DND-41 (cell line): ENCODE data around the gene NDUFV2.

ENCODE experiments used
- ATAC-seq: fragments of 200-7000 bp; cut with Tn5 transposase; 3 replicates; pipeline ENCODE4 v1.9.1; 2021; ENCODE audit warnings: low read depth; ENCODE audit not compliant: insufficient read depth
- DNase-seq: peaks from one replicate; pipeline ENCODE4 v3.0.0-alpha.2; 2020
- H2AFZ ChIP-seq: 2 replicates; pipeline ENCODE4 v1.6.0; 2012; ENCODE audit warnings: low read depth, low read length
- H3K27ac ChIP-seq: 2 replicates; pipeline ENCODE4 v1.5.1; 2012; ENCODE audit warnings: low read length, inconsistent platforms
- H3K27me3 ChIP-seq: fragments of 200-600 bp; sonication (generic); 2 replicates; pipeline ENCODE4 v1.6.0; 2012; ENCODE audit warnings: low read length, mild to moderate bottlenecking, inconsistent platforms; ENCODE audit not compliant: insufficient read depth, poor library complexity
- H3K36me3 ChIP-seq: 2 replicates; pipeline ENCODE4 v1.5.1; 2012; ENCODE audit warnings: low read length, inconsistent platforms; ENCODE audit not compliant: insufficient read depth
- H3K4me1 ChIP-seq: 2 replicates; pipeline ENCODE4 v1.5.1; 2012; ENCODE audit warnings: mild to moderate bottlenecking, low read length; ENCODE audit not compliant: insufficient read depth
- H3K4me2 ChIP-seq: 2 replicates; pipeline ENCODE4 v1.6.0; 2012; ENCODE audit warnings: mild to moderate bottlenecking, moderate library complexity, low read length, inconsistent platforms; ENCODE audit not compliant: insufficient read depth
- H3K4me3 ChIP-seq, 2 experiments: fragments of 200-600 bp in 1 of 2; shearing (Covaris generic) in 1 of 2; 2 replicates each; pipeline ENCODE4 v1.5.1; 2012 to 2016; ENCODE audit warnings: inconsistent platforms in 2 of 2, low read length in 2 of 2, mild to moderate bottlenecking in 2 of 2, low read depth in 1 of 2, moderate library complexity in 1 of 2
- H3K79me2 ChIP-seq: 2 replicates; pipeline ENCODE4 v1.6.0; 2012; ENCODE audit warnings: low read length, inconsistent platforms; ENCODE audit not compliant: insufficient read depth
- H3K9ac ChIP-seq: 2 replicates; pipeline ENCODE4 v1.6.0; 2012; ENCODE audit warnings: low read depth, mild to moderate bottlenecking, inconsistent platforms, low read length, moderate library complexity
- H3K9me3 ChIP-seq: 2 replicates; pipeline ENCODE4 v1.5.1; 2012; ENCODE audit warnings: low read length, moderate library complexity, mild to moderate bottlenecking, inconsistent platforms; ENCODE audit not compliant: insufficient read depth, severe bottlenecking
- H4K20me1 ChIP-seq: 2 replicates; pipeline ENCODE4 v1.6.0; 2012; ENCODE audit warnings: low read length; ENCODE audit not compliant: insufficient read depth
- EZH2 ChIP-seq: IDR thresholded peaks from 3 replicates; pipeline ENCODE4 v1.6.1; 2012; ENCODE audit warnings: borderline replicate concordance, low read depth, mild to moderate bottlenecking, moderate library complexity, low read length, inconsistent platforms; ENCODE audit not compliant: severe bottlenecking
- TF ChIP-seq, protein P1 (sequence below): IDR thresholded peaks from 2 replicates; pipeline ENCODE4 v1.5.1; 2012; ENCODE audit warnings: borderline replicate concordance, low read length, moderate library complexity, mild to moderate bottlenecking; ENCODE audit not compliant: poor library complexity, severe bottlenecking; ENCODE audit errors: extremely low read depth

Gene NDUFV2

DNA sequence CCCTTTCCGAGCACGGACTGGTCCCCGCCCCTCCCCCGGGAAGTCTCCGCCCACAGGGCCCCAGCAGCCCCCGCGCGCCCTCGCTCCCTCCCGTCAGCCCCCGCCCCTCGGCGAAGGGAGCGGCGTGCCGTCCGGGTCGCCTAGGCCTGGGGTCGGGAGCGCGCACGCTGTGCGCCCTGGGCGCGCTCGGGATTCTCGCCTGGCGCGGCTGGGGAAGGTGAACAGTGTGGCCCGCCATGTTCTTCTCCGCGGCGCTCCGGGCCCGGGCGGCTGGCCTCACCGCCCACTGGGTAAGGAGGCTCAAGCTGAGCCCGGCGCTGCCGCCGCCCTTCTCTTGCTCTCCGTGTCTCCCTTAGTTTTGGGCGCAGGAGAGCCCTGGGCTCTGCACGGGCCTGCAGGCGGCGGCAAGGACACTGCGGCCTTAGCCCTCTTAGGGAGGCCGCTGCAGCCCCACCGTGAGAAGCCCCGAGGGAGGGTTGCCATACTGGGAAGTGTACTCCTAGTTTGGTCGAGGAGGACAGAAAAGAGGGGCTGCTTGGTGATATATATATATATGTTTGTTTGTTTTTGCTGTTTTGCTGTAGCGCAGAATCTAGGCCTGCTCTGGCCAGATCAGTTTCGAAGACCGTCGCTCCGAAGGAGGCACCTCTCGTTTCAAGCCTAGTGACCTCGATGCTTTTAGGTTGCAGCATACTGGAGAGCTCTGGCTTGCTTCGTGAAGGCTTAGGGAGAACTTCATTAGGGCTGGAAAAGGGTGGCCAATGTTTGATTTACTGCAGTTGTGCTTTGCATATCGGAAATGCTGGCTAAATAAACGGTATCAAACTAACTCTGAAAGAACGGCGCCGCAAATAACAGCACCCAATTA is at the start of gene NDUFV2:
Gene NDUFV2 (plus strand): TSS at position 192 of the 868 bp plus-strand sequence. CDS start 45 bp downstream, at position 237.
- peak within 1 kb of the TSS; percentile 89 to 92 for H3K4me3 ChIP-seq
- no peaks in the 10 kb centered on the region for H3K9me3 ChIP-seq
- H3K9ac ChIP-seq: peak within 1 kb of the TSS; percentile 92
- H3K4me1 ChIP-seq: peaks cover 50% of the 10 kb centered on the region
- TF ChIP-seq, protein P1, sequence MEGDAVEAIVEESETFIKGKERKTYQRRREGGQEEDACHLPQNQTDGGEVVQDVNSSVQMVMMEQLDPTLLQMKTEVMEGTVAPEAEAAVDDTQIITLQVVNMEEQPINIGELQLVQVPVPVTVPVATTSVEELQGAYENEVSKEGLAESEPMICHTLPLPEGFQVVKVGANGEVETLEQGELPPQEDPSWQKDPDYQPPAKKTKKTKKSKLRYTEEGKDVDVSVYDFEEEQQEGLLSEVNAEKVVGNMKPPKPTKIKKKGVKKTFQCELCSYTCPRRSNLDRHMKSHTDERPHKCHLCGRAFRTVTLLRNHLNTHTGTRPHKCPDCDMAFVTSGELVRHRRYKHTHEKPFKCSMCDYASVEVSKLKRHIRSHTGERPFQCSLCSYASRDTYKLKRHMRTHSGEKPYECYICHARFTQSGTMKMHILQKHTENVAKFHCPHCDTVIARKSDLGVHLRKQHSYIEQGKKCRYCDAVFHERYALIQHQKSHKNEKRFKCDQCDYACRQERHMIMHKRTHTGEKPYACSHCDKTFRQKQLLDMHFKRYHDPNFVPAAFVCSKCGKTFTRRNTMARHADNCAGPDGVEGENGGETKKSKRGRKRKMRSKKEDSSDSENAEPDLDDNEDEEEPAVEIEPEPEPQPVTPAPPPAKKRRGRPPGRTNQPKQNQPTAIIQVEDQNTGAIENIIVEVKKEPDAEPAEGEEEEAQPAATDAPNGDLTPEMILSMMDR: no peak
- TF ChIP-seq EZH2: no peak
- H3K27ac ChIP-seq: peak within 1 kb of the TSS; percentile 93
- DNase-seq (peak; percentile 98), ATAC-seq (peak; percentile 89)
- no peaks in the 10 kb centered on the region for H3K27me3 ChIP-seq
- peak within 1 kb of the TSS; percentile 95 for H2AFZ ChIP-seq
- peaks cover 43% of the 10 kb centered on the region for H4K20me1 ChIP-seq
- H3K4me2 ChIP-seq: peak within 1 kb of the TSS; percentile 84
- peaks cover 62% of the 10 kb centered on the region for H3K79me2 ChIP-seq
- peaks cover 28% of the 10 kb centered on the region for H3K36me3 ChIP-seq

DNA sequence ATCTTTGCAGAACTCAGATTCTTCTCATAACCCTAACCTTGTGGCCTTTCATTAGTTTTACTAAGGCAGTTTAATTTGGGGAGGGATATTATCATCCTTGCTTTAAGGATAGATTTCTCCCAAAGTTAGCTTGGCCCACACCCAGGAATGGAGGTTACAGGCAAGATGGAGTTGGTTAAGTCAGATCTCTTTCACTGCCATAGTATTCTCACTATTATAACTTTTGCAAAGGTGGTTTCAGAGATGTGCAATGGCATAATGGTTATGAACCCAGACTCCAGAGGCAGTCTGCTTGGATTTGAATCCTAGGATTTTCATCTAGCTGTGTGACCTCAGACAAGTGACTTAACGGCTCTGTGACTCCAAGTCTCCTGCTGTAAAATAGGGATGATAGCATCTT is 48.7 kb upstream of the NDUFV2 start:
- Histone ChIP-seq H3K79me2 (no peaks in the 10 kb centered on the region), H3K27ac (no peak overlapping the region), H3K9me3 (peaks cover 2% of the 10 kb centered on the region), H4K20me1 (no peaks in the 10 kb centered on the region), H3K9ac (no peak overlapping the region), H3K4me2 (no peak overlapping the region), H3K36me3 (no peaks in the 10 kb centered on the region), H3K4me3 (no peak overlapping the region), H3K27me3 (no peaks in the 10 kb centered on the region), H2AFZ (no peak overlapping the region), H3K4me1 (no peaks in the 10 kb centered on the region)
- DNase-seq (no peak), ATAC-seq (no peak)
- TF ChIP-seq EZH2: no peak
- TF ChIP-seq, protein P1: no peak

DNA sequence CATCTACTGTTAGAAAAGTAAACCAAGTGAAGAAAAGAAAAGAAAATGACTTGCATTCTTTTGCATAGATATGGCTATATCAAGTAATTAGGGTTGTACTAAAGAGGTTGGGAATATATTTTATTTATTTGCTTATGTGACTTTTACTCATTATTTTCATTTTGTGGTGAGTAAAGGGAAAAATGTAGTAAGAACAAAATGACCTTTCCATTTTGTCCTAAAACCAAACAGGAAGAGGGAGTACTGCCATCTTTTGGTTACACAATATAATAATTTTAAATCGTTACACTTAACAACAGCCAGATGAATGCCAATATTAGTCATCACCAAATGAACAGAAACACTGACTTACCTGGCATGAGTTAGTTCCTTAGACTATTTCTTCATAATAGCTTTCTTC is 47.3 kb upstream of the NDUFV2 start:
- H3K4me1 ChIP-seq: no peaks in the 10 kb centered on the region
- no peaks in the 10 kb centered on the region for H3K79me2 ChIP-seq
- H3K27ac ChIP-seq: no peak overlapping the region
- H3K9me3 ChIP-seq: peaks cover 2% of the 10 kb centered on the region
- no peak overlapping the region for H3K4me2 ChIP-seq
- H2AFZ ChIP-seq: no peak overlapping the region
- no peaks in the 10 kb centered on the region for H3K36me3 ChIP-seq
- no peak overlapping the region for H3K9ac ChIP-seq
- DNase-seq: no peak
- no peaks in the 10 kb centered on the region for H4K20me1 ChIP-seq
- H3K27me3 ChIP-seq: no peaks in the 10 kb centered on the region
- H3K4me3 ChIP-seq: no peak overlapping the region
- TF ChIP-seq, protein P1: peak; percentile 10
- TF ChIP-seq EZH2: no peak
- no peak for ATAC-seq
